ENCODE measurements around the gene GRXCR1. TPM values are rescaled to one million over a fixed set of nuclear protein-coding genes. Genes with fewer than 3 reads are reported as not detected.

Gene GRXCR1
- total RNA-seq, 2 donors from 2014 or later = not detected

GRCh38 chr4:43041632-43042031, 149.1 kb downstream of the GRXCR1 start:
- Mint-ChIP-seq H3K36me3 (no peaks in the 10 kb centered on the region), H3K27ac (no peak overlapping the region), H3K9me3 (no peaks in the 10 kb centered on the region)
- DNase-seq (ENCODE audit: low spot score in 2 of 2) (no peak), ATAC-seq (no peak)

- ATAC-seq = no peak
Observed at GRCh38 chr4:43047058-43047457, 154.5 kb downstream of the GRXCR1 start.

DNA sequence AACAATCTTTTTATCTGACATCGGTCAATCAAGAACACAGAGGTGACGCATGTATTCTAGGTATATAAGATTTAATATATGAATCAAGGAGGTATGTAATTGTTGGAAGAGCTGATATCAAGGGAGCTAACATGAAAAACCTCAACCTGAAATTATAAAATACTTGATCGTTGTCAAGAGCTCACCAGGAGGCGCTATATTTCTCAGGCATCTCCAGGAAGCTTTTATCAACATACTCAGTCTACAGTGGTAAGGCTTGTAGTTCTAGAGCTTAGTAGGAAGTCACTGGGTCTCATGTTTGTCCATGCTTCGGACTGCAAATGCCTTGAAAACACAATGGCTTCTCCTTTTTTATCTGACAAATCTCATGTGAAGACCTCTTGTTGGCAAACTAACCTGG, 156.1 kb downstream of the GRXCR1 start:
- DNase-seq (ENCODE audit: low spot score in 2 of 2) (no peak), ATAC-seq (no peak)
- Mint-ChIP-seq H3K36me3 (no peaks in the 10 kb centered on the region), H3K9me3 (peaks cover 0 to 4% of the 10 kb centered on the region in 2 donors), H3K27ac (no peak overlapping the region)

More at GRCh38 chr4:43047058-43047457, 154.5 kb downstream of the GRXCR1 start:
- Mint-ChIP-seq H3K36me3 (no peaks in the 10 kb centered on the region), H3K27ac (no peak overlapping the region), H3K9me3 (no peaks in the 10 kb centered on the region)
- no peak for DNase-seq (ENCODE audit: low spot score in 2 of 2)

DNA sequence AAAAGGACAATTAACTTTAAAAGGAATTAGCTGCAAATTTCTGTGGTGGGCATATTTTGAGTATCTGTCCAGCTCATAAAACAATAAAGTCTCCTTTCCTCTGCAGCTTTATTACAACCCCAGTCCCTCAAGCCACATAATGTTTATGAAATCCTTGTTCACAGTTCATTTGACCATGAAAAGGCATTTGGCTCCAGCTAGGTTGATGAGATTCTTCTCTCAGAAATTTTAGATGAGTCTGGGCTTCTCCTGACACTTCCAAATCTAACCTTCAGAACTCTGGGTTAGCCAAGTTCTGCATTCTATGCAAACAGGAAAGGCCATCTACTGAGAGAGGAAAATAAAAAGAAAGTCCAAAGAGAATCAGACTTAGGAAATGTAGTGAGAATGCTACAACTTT, 156.8 kb downstream of the GRXCR1 start:
- DNase-seq (ENCODE audit: low spot score in 2 of 2) (no peak), ATAC-seq (no peak)
- Mint-ChIP-seq H3K9me3 (peaks cover 0 to 4% of the 10 kb centered on the region in 2 donors), H3K36me3 (no peaks in the 10 kb centered on the region), H3K27ac (no peak overlapping the region)

DNA sequence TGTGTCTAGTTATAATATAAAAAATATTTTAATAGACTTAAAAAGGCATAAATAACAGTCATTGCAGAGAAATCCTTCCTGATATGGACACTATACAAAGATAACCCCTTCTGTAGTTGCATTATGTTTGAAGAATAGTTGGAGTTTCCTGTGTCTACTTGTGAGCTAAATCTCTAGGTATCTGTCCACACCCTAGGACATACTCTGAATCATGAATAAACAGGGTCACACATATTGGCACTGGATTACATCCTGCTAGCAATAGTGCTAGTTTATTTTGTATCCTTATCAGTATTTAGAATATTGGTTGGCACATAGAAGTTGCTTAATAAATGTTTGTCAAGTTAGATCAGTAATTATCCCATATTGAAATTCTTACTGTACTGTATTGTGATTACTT, 173.9 kb downstream of the GRXCR1 start:
- DNase-seq (ENCODE audit: low spot score in 2 of 2) (no peak), ATAC-seq (no peak)
- H3K9me3 Mint-ChIP-seq = no peaks in the 10 kb centered on the region
- no peak overlapping the region for H3K27ac Mint-ChIP-seq
- no peaks in the 10 kb centered on the region for H3K36me3 Mint-ChIP-seq

GRCh38 chr4:43071069-43071468, 178.6 kb downstream of the GRXCR1 start:
- no peak for ATAC-seq
- Mint-ChIP-seq H3K27ac (no peak overlapping the region), H3K9me3 (peaks cover 5 to 7% of the 10 kb centered on the region in 2 donors), H3K36me3 (no peaks in the 10 kb centered on the region)
- no peak for DNase-seq (ENCODE audit: low spot score in 2 of 2)

Other genes with a start within 250 kb of the GRXCR1 start
- 10 to 100 TPM; 36.6 to 45.7 TPM for gene ATP8A1, start 235.6 kb upstream of the GRXCR1 start, total RNA-seq